Ascending aorta (tissue), 2 donors: ENCODE measurements around the gene YPEL4. TPM values are rescaled to one million over a fixed set of nuclear protein-coding genes. Genes with fewer than 3 reads are reported as not detected.

ENCODE experiments used
- DNase-seq, 2 donors: peaks; one replicate each; pipeline ENCODE4 v3.0.0-alpha.2; 2019; ENCODE audit warnings: low spot score in 2 of 2
- H3K27ac ChIP-seq, 2 donors: fragments of 200-600 bp; sonication (generic); one replicate each; pipeline ENCODE4 v1.5.1; 2016 to 2017; ENCODE audit warnings: mild to moderate bottlenecking in 1 of 2
- H3K27me3 ChIP-seq: fragments of 200-600 bp; sonication (generic); one replicate; pipeline ENCODE4 v1.5.1; 2017
- H3K36me3 ChIP-seq, 2 donors: fragments of 200-600 bp; sonication (generic); one replicate each; pipeline ENCODE4 v1.5.1; 2016
- H3K4me1 ChIP-seq, 2 donors: fragments of 200-600 bp; sonication (generic); one replicate each; pipeline ENCODE4 v1.5.1; 2016 to 2017; ENCODE audit warnings: mild to moderate bottlenecking in 1 of 2
- H3K4me3 ChIP-seq, 2 donors: fragments of 200-600 bp; sonication (generic); one replicate each; pipeline ENCODE4 v1.5.1; 2016 to 2017; ENCODE audit warnings: mild to moderate bottlenecking in 1 of 2
- H3K9me3 ChIP-seq, 2 donors: fragments of 200-600 bp; sonication (generic); one replicate each; pipeline ENCODE4 v1.5.1; 2016
- CTCF ChIP-seq, 3 experiments: fragments of 200-600 bp in 2 of 3; fragments of 450-650 bp in 1 of 3; sonication (generic) in 2 of 3; IDR thresholded peaks; one replicate each; pipeline ENCODE4 v1.5.1; 2016 to 2019; ENCODE audit warnings: antibody characterized with exemption in 3 of 3, mild to moderate bottlenecking in 1 of 3, moderate library complexity in 1 of 3
- intact Hi-C: fragments of 100-400 bp; cut with DNase I; formaldehyde crosslinking; loops from one replicate; pipeline ENCODE4 v1.15.1; 2023
- total RNA-seq: library from RNA; depleted of rRNA; stranded (reverse); fragments of >200 nt; gene quantifications from one replicate; pipeline ENCODE4 v1.1.0, GENCODE V29; 2016

Gene YPEL4
- total RNA-seq, 1 donor from 2014 or later: not detected

- DNase-seq: no peak
- intact Hi-C loops: loop anchor here (5.0 kb wide), 1 partner anchor 312 kb away; the partner anchor contains the start of genes P2RX3 and SSRP1
- peaks cover 3 to 43% of the 10 kb centered on the region in 2 donors for H3K4me1 ChIP-seq
- H3K9me3 ChIP-seq: no peaks in the 10 kb centered on the region
- no peaks in the 10 kb centered on the region for H3K36me3 ChIP-seq
- no peak for TF ChIP-seq CTCF (IDR thresholded peaks at IDR 0.05)
- peak overlapping the region; percentile 43 to 59 for H3K4me3 ChIP-seq
- no peak overlapping the region for H3K27ac ChIP-seq
- H3K27me3 ChIP-seq: peaks cover 6% of the 10 kb centered on the region
Observed at GRCh38 chr11:57648801-57649735, 644 bp downstream of the YPEL4 start.

GRCh38 chr11:57647960-57648800 is 1.5 kb downstream of the YPEL4 start:
- H3K4me1 ChIP-seq: peaks cover 3 to 43% of the 10 kb centered on the region in 2 donors
- H3K27me3 ChIP-seq: peaks cover 6% of the 10 kb centered on the region
- intact Hi-C loops: loop anchor here (5.0 kb wide), 1 partner anchor 311 kb away; the partner anchor contains the start of genes P2RX3 and SSRP1
- H3K9me3 ChIP-seq: no peaks in the 10 kb centered on the region
- no peak for TF ChIP-seq CTCF (IDR thresholded peaks at IDR 0.05)
- no peaks in the 10 kb centered on the region for H3K36me3 ChIP-seq
- no peak overlapping the region for H3K27ac ChIP-seq
- no peak for DNase-seq
- peak overlapping the region; percentile 43 to 59 for H3K4me3 ChIP-seq

GRCh38 chr11:57647372-57647771 is 2.3 kb downstream of the YPEL4 start:
- H3K4me1 ChIP-seq: peaks cover 3 to 43% of the 10 kb centered on the region in 2 donors
- peak overlapping the region in 1 of 2 donors; percentile 16 for H3K4me3 ChIP-seq
- peaks cover 6% of the 10 kb centered on the region for H3K27me3 ChIP-seq
- TF ChIP-seq CTCF (IDR thresholded peaks at IDR 0.05): no peak
- no peak for DNase-seq
- intact Hi-C loops: loop anchor here (5.0 kb wide), 1 partner anchor 310 kb away; the partner anchor contains the start of genes P2RX3 and SSRP1
- no peaks in the 10 kb centered on the region for H3K36me3 ChIP-seq
- H3K27ac ChIP-seq: no peak overlapping the region
- no peaks in the 10 kb centered on the region for H3K9me3 ChIP-seq

GRCh38 chr11:57646799-57647303 is 2.9 kb downstream of the YPEL4 start:
- intact Hi-C loops: loop anchor here (5.0 kb wide), 1 partner anchor 310 kb away; the partner anchor contains the start of genes P2RX3 and SSRP1
- Histone ChIP-seq H3K36me3 (no peaks in the 10 kb centered on the region), H3K27me3 (peaks cover 6% of the 10 kb centered on the region), H3K9me3 (no peaks in the 10 kb centered on the region), H3K27ac (no peak overlapping the region), H3K4me1 (peaks cover 3 to 43% of the 10 kb centered on the region in 2 donors), H3K4me3 (no peak overlapping the region)
- TF ChIP-seq CTCF (IDR thresholded peaks at IDR 0.05): no peak
- DNase-seq: no peak

GRCh38 chr11:57646194-57646798 is 3.4 kb downstream of the YPEL4 start:
- no peaks in the 10 kb centered on the region for H3K9me3 ChIP-seq
- peaks cover 6% of the 10 kb centered on the region for H3K27me3 ChIP-seq
- intact Hi-C loops: loop anchor here (5.0 kb wide), 1 partner anchor 309 kb away; the partner anchor contains the start of genes P2RX3 and SSRP1
- H3K4me3 ChIP-seq: no peak overlapping the region
- DNase-seq: no peak
- H3K36me3 ChIP-seq: no peaks in the 10 kb centered on the region
- TF ChIP-seq CTCF (IDR thresholded peaks at IDR 0.05): no peak
- peak overlapping the region in 1 of 2 donors; percentile 72 for H3K27ac ChIP-seq
- peaks cover 3 to 43% of the 10 kb centered on the region in 2 donors for H3K4me1 ChIP-seq
